Suppressor macrophage (primary cell): ENCODE data around the gene RAB33B.
"Not testable (repeated sequence)": the region's sequence is repeated elsewhere in the genome, so short reads cannot be mapped to it uniquely, and the experiment has no call there.

Source experiments
- DNase-seq, 4 experiments: peaks; one replicate each; pipeline ENCODE4 v3.0.0-alpha.2; 2020 to 2022
- total RNA-seq, 17 experiments: gene quantifications; one replicate each; lab custom pipeline; 2026; ENCODE audit warnings: mixed read lengths in 6 of 17, inconsistent platforms in 3 of 17; lab: John Stamatoyannopoulos, UW

RAB33B gene
- total RNA-seq: 4.9 to 25.2 (median 12.1) reads per million in 17 experiments

GRCh38 chr4:139454111-139455045 is at the start of gene RAB33B:
Gene RAB33B (plus strand): TSS chr4:139454121. CDS start chr4:139454196, 75 bp downstream.
- peak in 3 of 4 experiments; percentile 4 to 93 (median 28) for DNase-seq

DNA sequence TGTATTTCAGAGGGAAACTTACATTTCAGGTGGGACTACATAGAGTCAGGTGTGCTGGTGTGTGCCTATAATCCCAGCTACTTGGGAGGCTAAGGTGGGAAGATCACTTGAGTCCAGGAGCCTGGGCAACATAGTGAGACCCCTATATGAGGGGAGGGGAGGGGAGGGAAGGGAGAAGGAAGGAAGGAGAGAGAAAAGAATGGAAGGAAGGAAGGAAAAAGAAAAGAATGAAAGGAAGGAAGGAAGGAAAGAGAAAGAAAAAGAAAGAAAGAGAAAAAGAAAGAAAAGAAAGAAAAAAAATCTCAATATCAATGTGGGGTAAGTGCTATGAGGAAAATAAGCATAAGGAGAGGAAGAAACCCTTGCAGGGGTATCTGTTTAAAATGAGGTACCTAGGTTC is 43.6 kb upstream of the RAB33B start:
- no peak for DNase-seq

GRCh38 chr4:139414671-139415210 is 39.2 kb upstream of the RAB33B start:
- DNase-seq: peak in 3 of 4 experiments; percentile 4 to 11 (median 11)

DNA sequence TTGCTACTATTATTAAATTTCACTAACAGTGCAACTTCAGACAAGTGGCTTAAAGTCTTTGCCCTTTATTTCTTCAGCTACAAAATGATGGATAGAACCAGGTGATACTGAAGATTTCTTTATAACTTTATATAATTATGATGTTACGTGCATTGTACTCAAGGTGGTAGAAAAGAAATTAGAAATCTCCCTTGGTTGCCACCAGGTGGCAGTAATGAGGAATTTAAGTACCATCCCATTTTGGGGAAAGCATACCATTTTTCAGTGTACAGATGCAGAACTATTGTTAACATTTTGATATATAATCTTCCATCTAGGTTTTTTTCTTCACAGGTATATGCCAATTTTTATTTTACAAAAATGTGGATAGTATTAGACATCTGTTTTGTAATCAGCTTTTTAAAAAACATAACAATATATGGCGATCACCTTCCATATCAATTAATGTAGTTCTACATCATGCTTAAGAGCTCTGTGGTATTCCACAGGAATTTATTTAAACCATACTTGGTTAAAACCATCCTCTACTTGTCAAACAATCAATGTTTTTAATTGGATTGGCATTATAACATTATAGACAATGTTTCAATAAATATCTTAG is 37.7 kb upstream of the RAB33B start:
- DNase-seq: peak; percentile 26 to 77 (median 46)

GRCh38 chr4:139419388-139419914 is 34.5 kb upstream of the RAB33B start:
- peak; percentile 58 to 77 (median 70) for DNase-seq

- no peak for DNase-seq
Observed at GRCh38 chr4:139420652-139421051, 33.3 kb upstream of the RAB33B start.

DNA sequence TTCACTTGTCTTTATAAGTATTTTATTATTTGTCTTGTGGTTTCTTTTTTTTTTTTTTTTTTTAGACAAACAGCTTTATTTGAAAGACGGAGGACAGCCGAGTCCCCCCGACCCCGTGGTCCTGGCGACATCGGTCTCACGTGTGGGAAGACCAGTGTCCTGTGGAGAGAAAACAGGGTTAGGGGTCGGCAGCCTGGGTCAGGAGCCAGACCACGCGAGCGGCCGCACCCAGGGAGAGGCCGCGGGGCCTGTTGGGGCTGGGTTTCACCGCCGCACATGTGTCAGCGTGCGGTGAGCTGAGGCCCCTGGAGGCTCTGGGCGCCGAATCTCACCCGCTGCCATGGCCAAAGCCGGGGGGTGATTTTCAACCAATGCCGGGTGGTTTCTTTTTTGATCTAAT is 17.8 kb upstream of the RAB33B start:
- DNase-seq: no peak

GRCh38 chr4:139438141-139438540 is 15.8 kb upstream of the RAB33B start:
- no peak for DNase-seq

GRCh38 chr4:139441029-139441428 is 12.9 kb upstream of the RAB33B start:
- no peak for DNase-seq

DNA sequence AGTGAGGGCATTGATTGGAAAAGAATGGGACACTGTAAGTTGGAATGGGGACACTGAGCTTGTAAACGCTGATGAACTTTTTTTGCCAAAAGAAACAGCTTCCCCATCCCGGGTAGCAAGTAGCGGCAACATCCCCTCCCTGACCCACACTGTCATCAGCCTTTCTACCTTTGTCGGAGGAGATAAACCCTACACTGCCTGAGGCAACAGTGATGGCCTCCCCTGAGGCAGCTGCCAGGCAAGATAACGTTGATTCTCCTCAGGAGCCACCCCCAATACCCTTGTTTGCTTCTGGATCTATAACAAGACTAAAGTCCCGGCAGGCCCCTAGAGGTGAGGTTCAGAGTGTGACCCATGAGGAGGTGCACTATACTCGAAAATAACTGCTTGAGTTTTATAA is 10.3 kb upstream of the RAB33B start:
- no peak for DNase-seq

DNA sequence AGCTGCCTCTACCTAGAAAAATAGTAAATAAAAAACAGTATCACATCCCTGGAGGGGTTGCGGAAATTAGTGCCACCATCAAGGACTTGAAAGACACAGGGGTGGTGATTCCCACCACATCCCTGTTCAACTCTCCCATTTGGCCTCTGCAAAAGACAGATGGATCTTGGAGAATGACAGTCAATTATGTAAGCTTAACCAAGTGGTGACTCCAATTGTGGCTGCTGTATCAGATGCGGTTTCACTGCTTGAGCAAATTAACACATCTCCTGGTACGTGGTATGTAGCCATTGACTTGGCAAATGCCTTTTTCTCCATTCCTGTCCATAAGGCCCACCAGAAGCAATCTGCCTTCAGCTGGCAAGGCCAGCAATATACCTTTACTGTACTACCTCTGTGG is 9.0 kb upstream of the RAB33B start:
- DNase-seq: not testable (repeated sequence)

GRCh38 chr4:139447078-139447477 is 6.8 kb upstream of the RAB33B start:
- peak in 2 of 4 experiments; percentile 14 to 18 for DNase-seq

DNA sequence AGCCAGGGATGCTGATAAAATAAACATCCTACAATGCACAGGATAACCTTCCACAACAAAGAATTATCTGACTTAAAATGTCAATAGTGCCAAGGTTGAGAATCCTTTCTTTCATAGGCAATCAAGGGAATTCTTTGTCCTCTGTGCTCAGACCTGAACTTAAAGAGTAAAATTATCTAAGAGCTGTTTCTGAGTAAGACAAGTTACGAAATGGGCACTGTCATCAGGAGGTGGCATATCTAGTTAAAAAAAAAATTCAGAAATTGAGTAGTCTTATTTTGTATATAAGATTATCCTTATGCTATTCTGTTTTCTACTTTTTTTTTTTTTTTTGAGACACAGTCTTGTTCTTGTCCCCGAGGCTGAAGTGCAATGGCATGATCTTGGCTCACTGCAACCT is 3.3 kb upstream of the RAB33B start:
- DNase-seq: peak in 2 of 4 experiments; percentile 5 to 6

GRCh38 chr4:139451997-139452396 is 1.9 kb upstream of the RAB33B start:
- no peak for DNase-seq

DNA sequence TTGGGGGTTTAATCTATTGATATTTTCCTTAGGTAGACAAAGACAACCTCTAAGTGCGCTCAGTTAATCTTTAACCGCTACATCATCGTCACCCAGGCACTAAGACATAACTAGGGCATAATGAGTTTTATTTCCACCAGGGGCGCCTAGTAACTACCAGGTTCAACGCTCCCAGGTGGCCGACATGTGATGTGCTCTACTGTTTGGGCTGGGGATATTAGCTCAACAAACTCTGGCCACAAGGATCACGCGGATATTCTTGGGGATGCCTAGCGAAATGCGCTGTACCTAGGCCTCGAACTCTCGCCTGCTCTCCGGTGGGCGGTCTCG is 915 bp upstream of the RAB33B start:
- no peak for DNase-seq

GRCh38 chr4:139453371-139454110 is 380 bp upstream of the RAB33B start:
- DNase-seq: peak; percentile 97 to 99 (median 99)

DNA sequence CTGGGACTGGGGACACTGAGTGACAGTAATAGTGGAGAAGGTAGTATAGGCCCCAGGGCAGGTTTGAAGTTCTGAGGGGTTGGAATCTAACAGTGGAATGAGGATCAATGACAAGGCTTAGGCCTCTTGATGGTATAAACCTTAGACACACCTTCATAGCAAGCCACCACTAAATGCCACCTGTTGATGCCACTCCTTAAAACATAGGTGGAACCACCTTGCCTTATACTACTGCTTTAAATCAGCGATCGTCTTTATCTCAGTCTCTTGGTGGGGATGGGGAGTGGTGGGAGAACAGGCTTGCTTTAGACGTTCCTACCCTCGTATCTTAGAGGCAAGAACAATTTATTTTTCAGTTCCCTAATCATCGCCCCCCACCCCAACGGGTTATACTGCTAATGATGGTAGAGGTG is 1.2 kb downstream of the RAB33B start:
- no peak for DNase-seq

- no peak for DNase-seq
Observed at GRCh38 chr4:139457318-139457717, 3.4 kb downstream of the RAB33B start.

GRCh38 chr4:139458543-139458942 is 4.6 kb downstream of the RAB33B start:
- DNase-seq: no peak

DNA sequence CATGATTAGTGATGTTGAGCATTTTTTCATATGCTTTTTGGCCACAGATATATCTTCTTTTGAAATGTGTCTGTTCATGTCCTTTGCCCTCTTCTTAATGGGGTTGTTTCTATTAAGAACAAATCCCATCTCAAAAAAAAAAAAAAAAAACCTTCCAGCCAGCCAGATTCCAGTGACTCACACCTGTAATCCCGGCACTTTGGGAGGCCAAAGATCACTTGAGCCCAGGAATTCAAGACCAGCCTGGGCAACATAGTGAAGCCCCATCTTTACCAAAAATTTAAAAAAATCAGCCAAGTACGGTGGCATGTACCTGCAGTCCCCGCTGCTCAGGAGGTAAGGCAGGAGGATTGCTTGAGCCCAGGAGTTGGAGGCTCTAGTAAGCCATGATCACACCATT is 5.1 kb downstream of the RAB33B start:
- no peak for DNase-seq

DNA sequence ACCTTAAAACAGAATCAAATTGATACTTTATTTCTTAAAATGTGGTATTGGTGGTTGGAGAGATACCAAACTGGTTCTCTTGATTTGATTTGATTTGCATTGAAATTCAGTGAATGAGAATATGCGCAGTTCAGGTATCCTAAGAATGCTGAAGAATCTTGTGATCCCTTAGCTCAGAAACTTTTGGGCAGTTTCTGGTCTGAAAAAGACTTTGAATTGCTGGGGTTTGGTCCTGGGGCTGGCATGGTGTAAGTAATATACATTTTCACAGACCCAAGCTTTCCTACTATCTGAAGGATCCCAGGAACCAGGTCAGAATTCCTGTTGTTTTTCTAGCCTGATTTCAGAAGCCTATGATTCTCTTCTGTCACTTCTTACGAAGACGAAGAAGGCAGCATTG is 6.6 kb downstream of the RAB33B start:
- no peak for DNase-seq

GRCh38 chr4:139461022-139461628 is 7.2 kb downstream of the RAB33B start:
- DNase-seq: peak in 1 of 4 experiments; percentile 11
